ENCODE data around the gene ZNF699. TPM values are rescaled to one million over a fixed set of nuclear protein-coding genes. Genes with fewer than 3 reads are reported as not detected.
"Not testable (repeated sequence)": the region's sequence is repeated elsewhere in the genome, so short reads cannot be mapped to it uniquely, and the experiment has no call there.

Gene ZNF699
- 2.7 TPM for total RNA-seq
- long read RNA-seq, partial matches to known transcripts: 0 of 1 reads
- long read RNA-seq, other reads (novel, unspliced or antisense): 0 of 1 reads

GRCh38 chr19:9309139-9309973, at the start of gene ZNF699:
Gene ZNF699 (minus strand): TSS chr19:9309838. CDS start chr19:9305119, 4,719 bp downstream.
- ATAC-seq: peak; percentile 98
- intact Hi-C loops (cut with micrococcal nuclease): no loop called here
- DNase-seq: peak; percentile 99

GRCh38 chr19:9354651-9355050, 45.0 kb upstream of the ZNF699 start:
- ATAC-seq (no peak), DNase-seq (no peak)
- intact Hi-C loops (cut with micrococcal nuclease): no loop called here

GRCh38 chr19:9353011-9353410, 43.4 kb upstream of the ZNF699 start:
- intact Hi-C loops (cut with micrococcal nuclease): no loop called here
- no peak for DNase-seq
- ATAC-seq: no peak

GRCh38 chr19:9352505-9352904, 42.9 kb upstream of the ZNF699 start:
- intact Hi-C loops (cut with micrococcal nuclease): no loop called here
- DNase-seq (no peak), ATAC-seq (no peak)

- no peak for DNase-seq
- no peak for ATAC-seq
- intact Hi-C loops (cut with micrococcal nuclease): no loop called here
Observed at GRCh38 chr19:9348671-9349070, 39.0 kb upstream of the ZNF699 start.

- ATAC-seq (no peak), DNase-seq (no peak)
- intact Hi-C loops (cut with micrococcal nuclease): no loop called here
Observed at GRCh38 chr19:9348253-9348652, 38.6 kb upstream of the ZNF699 start.

- intact Hi-C loops (cut with micrococcal nuclease): no loop called here
- DNase-seq (no peak), ATAC-seq (no peak)
Observed at GRCh38 chr19:9345005-9345404, 35.4 kb upstream of the ZNF699 start.

GRCh38 chr19:9342610-9343304, 33.1 kb upstream of the ZNF699 start:
- intact Hi-C loops (cut with micrococcal nuclease): no loop called here
- no peak for DNase-seq
- ATAC-seq: no peak

GRCh38 chr19:9329999-9330398, 20.4 kb upstream of the ZNF699 start:
- intact Hi-C loops (cut with micrococcal nuclease): no loop called here
- no peak for ATAC-seq
- DNase-seq: no peak

- intact Hi-C loops (cut with micrococcal nuclease): no loop called here
- no peak for DNase-seq
- ATAC-seq: no peak
Observed at GRCh38 chr19:9324584-9324962, 14.9 kb upstream of the ZNF699 start.

GRCh38 chr19:9323919-9324583, 14.4 kb upstream of the ZNF699 start, which contains the start of gene ZNF559:
Gene ZNF559 (plus strand): TSS chr19:9324179. CDS start chr19:9338550, 14,371 bp downstream.
- peak; percentile 97 for ATAC-seq
- intact Hi-C loops (cut with micrococcal nuclease): no loop called here
- peak; percentile 95 for DNase-seq

- ATAC-seq (peak; percentile 88), DNase-seq (peak; percentile 75)
- intact Hi-C loops (cut with micrococcal nuclease): no loop called here
Observed at GRCh38 chr19:9323557-9323918, 13.9 kb upstream of the ZNF699 start.

- ATAC-seq; intact Hi-C loops (cut with micrococcal nuclease); DNase-seq: not testable (repeated sequence)
Observed at GRCh38 chr19:9322201-9322600, 12.6 kb upstream of the ZNF699 start.

GRCh38 chr19:9321756-9322155, 12.1 kb upstream of the ZNF699 start:
- DNase-seq; ATAC-seq; intact Hi-C loops (cut with micrococcal nuclease): not testable (repeated sequence)

- ATAC-seq (no peak), DNase-seq (no peak)
- intact Hi-C loops (cut with micrococcal nuclease): no loop called here
Observed at GRCh38 chr19:9321338-9321737, 11.7 kb upstream of the ZNF699 start.

GRCh38 chr19:9313756-9314155, 4.1 kb upstream of the ZNF699 start:
- DNase-seq: no peak
- no peak for ATAC-seq
- intact Hi-C loops (cut with micrococcal nuclease): loop anchor here (5.0 kb wide), 1 partner anchor 484 kb away; no protein-coding TSS in a partner anchor

GRCh38 chr19:9309974-9310446, 372 bp upstream of the ZNF699 start:
- ATAC-seq (peak; percentile 95), DNase-seq (peak; percentile 93)
- intact Hi-C loops (cut with micrococcal nuclease): loop anchor here (5.0 kb wide), 1 partner anchor 487 kb away; no protein-coding TSS in a partner anchor

GRCh38 chr19:9308091-9308770, 1.4 kb downstream of the ZNF699 start:
- intact Hi-C loops (cut with micrococcal nuclease): no loop called here
- DNase-seq (no peak), ATAC-seq (no peak)

- intact Hi-C loops (cut with micrococcal nuclease): no loop called here
- no peak for ATAC-seq
- no peak for DNase-seq
Observed at GRCh38 chr19:9306443-9306842, 3.2 kb downstream of the ZNF699 start.
